Measurements from ENCODE around the gene RPS4Y1.

Gene RPS4Y1

GRCh38 chrY:2846791-2847190 is 5.4 kb downstream of the RPS4Y1 start:
- no peak for DNase-seq
- Histone ChIP-seq H3K4me3 (ENCODE audit: insufficient read depth, low read depth, low read length, poor library complexity, severe bottlenecking) (no peak overlapping the region), H3K27ac (ENCODE audit: insufficient read depth, low read length, poor library complexity, severe bottlenecking) (no peak overlapping the region), H3K27me3 (replicated peaks; ENCODE audit: control insufficient read depth, insufficient read depth, low read length, poor library complexity, severe bottlenecking) (no peaks in the 10 kb centered on the region), H3K36me3 (ENCODE audit: control insufficient read depth, insufficient read depth, low read length) (no peaks in the 10 kb centered on the region), H3K9me3 (ENCODE audit: control insufficient read depth, low read length) (no peaks in the 10 kb centered on the region), H3K4me1 (ENCODE audit: control insufficient read depth, insufficient read depth, low read length, poor library complexity, severe bottlenecking) (no peaks in the 10 kb centered on the region)

DNA sequence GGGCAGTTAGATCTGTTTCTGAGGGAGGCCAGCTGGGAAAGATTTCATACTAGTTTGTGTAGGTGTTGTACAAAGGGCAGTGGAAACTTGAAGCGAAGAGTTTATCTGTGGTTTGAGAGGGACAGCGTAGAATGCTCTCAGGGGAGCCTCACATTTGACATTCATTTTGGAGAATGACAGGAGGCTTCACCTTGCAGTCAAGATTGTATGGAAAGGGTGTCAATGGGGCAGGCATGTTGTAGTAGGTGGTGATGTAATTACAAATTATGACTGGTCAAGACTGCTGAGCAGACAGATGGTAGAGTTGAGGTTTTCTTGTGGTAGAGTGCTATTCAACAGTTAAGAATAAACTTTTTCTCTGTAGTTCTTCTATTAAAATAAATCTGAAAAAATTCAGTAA is 7.0 kb downstream of the RPS4Y1 start:
- Histone ChIP-seq H3K27ac (ENCODE audit: insufficient read depth, low read length, poor library complexity, severe bottlenecking) (no peak overlapping the region), H3K4me3 (ENCODE audit: insufficient read depth, low read depth, low read length, poor library complexity, severe bottlenecking) (no peak overlapping the region), H3K27me3 (replicated peaks; ENCODE audit: control insufficient read depth, insufficient read depth, low read length, poor library complexity, severe bottlenecking) (no peaks in the 10 kb centered on the region), H3K4me1 (ENCODE audit: control insufficient read depth, insufficient read depth, low read length, poor library complexity, severe bottlenecking) (no peaks in the 10 kb centered on the region), H3K36me3 (ENCODE audit: control insufficient read depth, insufficient read depth, low read length) (no peaks in the 10 kb centered on the region), H3K9me3 (ENCODE audit: control insufficient read depth, low read length) (no peaks in the 10 kb centered on the region)
- no peak for DNase-seq

DNA sequence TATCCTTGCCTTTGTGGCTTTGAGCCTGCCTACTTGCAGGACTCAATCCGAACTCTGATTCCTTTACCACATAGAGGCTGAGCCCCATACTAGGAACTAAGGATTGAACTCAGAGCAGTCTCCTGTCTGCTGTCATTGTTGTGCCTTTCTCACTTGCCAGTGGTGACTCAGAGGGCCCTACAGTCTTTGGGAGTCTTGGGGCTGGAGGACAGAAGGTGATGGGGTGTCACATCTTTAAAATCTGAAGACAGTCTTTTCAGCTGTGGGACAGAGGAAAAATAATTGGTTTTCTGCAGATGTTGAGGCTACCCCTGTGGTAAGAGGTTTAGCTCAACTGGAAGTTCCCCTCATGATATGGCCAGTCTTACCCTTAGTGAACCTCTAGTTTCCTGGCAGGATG is 8.0 kb downstream of the RPS4Y1 start:
- H3K4me3 ChIP-seq (ENCODE audit: insufficient read depth, low read depth, low read length, poor library complexity, severe bottlenecking), result no peak overlapping the region
- no peaks in the 10 kb centered on the region for H3K27me3 ChIP-seq (replicated peaks; ENCODE audit: control insufficient read depth, insufficient read depth, low read length, poor library complexity, severe bottlenecking)
- H3K4me1 ChIP-seq (ENCODE audit: control insufficient read depth, insufficient read depth, low read length, poor library complexity, severe bottlenecking), result no peaks in the 10 kb centered on the region
- H3K36me3 ChIP-seq (ENCODE audit: control insufficient read depth, insufficient read depth, low read length), result no peaks in the 10 kb centered on the region
- no peak overlapping the region for H3K27ac ChIP-seq (ENCODE audit: insufficient read depth, low read length, poor library complexity, severe bottlenecking)
- no peak for DNase-seq
- no peaks in the 10 kb centered on the region for H3K9me3 ChIP-seq (ENCODE audit: control insufficient read depth, low read length)

- Histone ChIP-seq H3K9me3 (ENCODE audit: control insufficient read depth, low read length) (no peaks in the 10 kb centered on the region), H3K4me3 (ENCODE audit: insufficient read depth, low read depth, low read length, poor library complexity, severe bottlenecking) (no peak overlapping the region), H3K27me3 (replicated peaks; ENCODE audit: control insufficient read depth, insufficient read depth, low read length, poor library complexity, severe bottlenecking) (no peaks in the 10 kb centered on the region), H3K4me1 (ENCODE audit: control insufficient read depth, insufficient read depth, low read length, poor library complexity, severe bottlenecking) (no peaks in the 10 kb centered on the region), H3K36me3 (ENCODE audit: control insufficient read depth, insufficient read depth, low read length) (no peaks in the 10 kb centered on the region), H3K27ac (ENCODE audit: insufficient read depth, low read length, poor library complexity, severe bottlenecking) (no peak overlapping the region)
- no peak for DNase-seq
These were observed 12.9 kb downstream of the RPS4Y1 start for GRCh38 chrY:2854145-2854774.

- no peak for DNase-seq
- Histone ChIP-seq H3K27ac (ENCODE audit: insufficient read depth, low read length, poor library complexity, severe bottlenecking) (no peak overlapping the region), H3K4me1 (ENCODE audit: control insufficient read depth, insufficient read depth, low read length, poor library complexity, severe bottlenecking) (no peaks in the 10 kb centered on the region), H3K36me3 (ENCODE audit: control insufficient read depth, insufficient read depth, low read length) (no peaks in the 10 kb centered on the region), H3K4me3 (ENCODE audit: insufficient read depth, low read depth, low read length, poor library complexity, severe bottlenecking) (no peak overlapping the region), H3K27me3 (replicated peaks; ENCODE audit: control insufficient read depth, insufficient read depth, low read length, poor library complexity, severe bottlenecking) (no peaks in the 10 kb centered on the region), H3K9me3 (ENCODE audit: control insufficient read depth, low read length) (no peaks in the 10 kb centered on the region)
These were observed 15.7 kb downstream of the RPS4Y1 start for GRCh38 chrY:2857068-2857467.

GRCh38 chrY:2857686-2858085 is 16.3 kb downstream of the RPS4Y1 start:
- no peaks in the 10 kb centered on the region for H3K9me3 ChIP-seq (ENCODE audit: control insufficient read depth, low read length)
- no peaks in the 10 kb centered on the region for H3K36me3 ChIP-seq (ENCODE audit: control insufficient read depth, insufficient read depth, low read length)

DNA sequence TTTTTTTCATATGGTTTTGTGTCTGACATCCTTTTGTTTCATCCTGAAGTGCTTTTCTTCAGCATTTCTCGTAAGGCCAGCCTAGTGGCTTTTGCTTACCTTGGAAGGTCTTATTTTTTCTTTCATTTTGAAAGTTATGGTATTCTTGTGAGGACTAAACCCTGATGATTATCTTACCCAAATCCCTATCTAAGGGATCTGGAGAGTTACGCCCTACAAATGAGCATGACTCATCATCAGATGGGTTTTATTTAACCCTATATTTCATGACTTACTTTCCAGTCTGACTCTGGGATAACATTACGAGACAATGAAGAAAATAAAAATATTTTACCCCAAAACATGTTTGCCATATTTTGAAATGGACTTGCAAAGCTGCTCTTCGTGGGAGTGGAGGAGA is 18.4 kb downstream of the RPS4Y1 start:
- no peaks in the 10 kb centered on the region for H3K27me3 ChIP-seq (replicated peaks; ENCODE audit: control insufficient read depth, insufficient read depth, low read length, poor library complexity, severe bottlenecking)
- DNase-seq, result no peak
- H3K27ac ChIP-seq (ENCODE audit: insufficient read depth, low read length, poor library complexity, severe bottlenecking), result no peak overlapping the region

More at GRCh38 chrY:2857686-2858085, 16.3 kb downstream of the RPS4Y1 start:
- H3K27me3 ChIP-seq (replicated peaks; ENCODE audit: control insufficient read depth, insufficient read depth, low read length, poor library complexity, severe bottlenecking), result no peaks in the 10 kb centered on the region
- no peak overlapping the region for H3K27ac ChIP-seq (ENCODE audit: insufficient read depth, low read length, poor library complexity, severe bottlenecking)
- DNase-seq, result no peak
- no peak overlapping the region for H3K4me3 ChIP-seq (ENCODE audit: insufficient read depth, low read depth, low read length, poor library complexity, severe bottlenecking)
- H3K4me1 ChIP-seq (ENCODE audit: control insufficient read depth, insufficient read depth, low read length, poor library complexity, severe bottlenecking), result no peaks in the 10 kb centered on the region

DNA sequence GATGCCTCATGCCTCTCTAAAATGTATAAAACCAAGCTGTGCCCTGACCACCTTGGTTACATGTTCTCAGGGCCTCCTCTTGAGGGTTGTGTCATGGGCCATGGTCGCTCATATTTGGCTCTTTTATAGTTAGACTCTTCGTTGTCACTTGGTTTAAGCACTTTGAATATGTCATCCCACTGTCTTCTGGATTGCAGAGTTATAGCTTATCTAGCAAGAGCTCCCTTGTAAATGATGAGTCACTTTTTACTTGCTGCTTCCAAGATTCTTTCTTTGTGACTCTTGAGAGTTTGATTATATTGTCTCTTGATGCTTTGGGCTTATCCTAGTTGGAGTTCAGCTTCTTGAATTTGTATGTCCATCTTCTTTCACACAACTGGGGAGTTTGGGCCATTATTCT is 19.1 kb downstream of the RPS4Y1 start:
- Histone ChIP-seq H3K4me3 (ENCODE audit: insufficient read depth, low read depth, low read length, poor library complexity, severe bottlenecking) (no peak overlapping the region), H3K36me3 (ENCODE audit: control insufficient read depth, insufficient read depth, low read length) (no peaks in the 10 kb centered on the region), H3K4me1 (ENCODE audit: control insufficient read depth, insufficient read depth, low read length, poor library complexity, severe bottlenecking) (no peaks in the 10 kb centered on the region), H3K9me3 (ENCODE audit: control insufficient read depth, low read length) (no peaks in the 10 kb centered on the region), H3K27ac (ENCODE audit: insufficient read depth, low read length, poor library complexity, severe bottlenecking) (no peak overlapping the region), H3K27me3 (replicated peaks; ENCODE audit: control insufficient read depth, insufficient read depth, low read length, poor library complexity, severe bottlenecking) (no peaks in the 10 kb centered on the region)
- no peak for DNase-seq

More for the DNA sequence above, 18.4 kb downstream of the RPS4Y1 start:
- no peak overlapping the region for H3K4me3 ChIP-seq (ENCODE audit: insufficient read depth, low read depth, low read length, poor library complexity, severe bottlenecking)
- H3K9me3 ChIP-seq (ENCODE audit: control insufficient read depth, low read length), result no peaks in the 10 kb centered on the region
- H3K36me3 ChIP-seq (ENCODE audit: control insufficient read depth, insufficient read depth, low read length), result no peaks in the 10 kb centered on the region
- no peaks in the 10 kb centered on the region for H3K4me1 ChIP-seq (ENCODE audit: control insufficient read depth, insufficient read depth, low read length, poor library complexity, severe bottlenecking)

GRCh38 chrY:2866581-2866980 is 25.2 kb downstream of the RPS4Y1 start:
- no peaks in the 10 kb centered on the region for H3K4me1 ChIP-seq (ENCODE audit: control insufficient read depth, insufficient read depth, low read length, poor library complexity, severe bottlenecking)
- no peak for DNase-seq
- no peak overlapping the region for H3K4me3 ChIP-seq (ENCODE audit: insufficient read depth, low read depth, low read length, poor library complexity, severe bottlenecking)

GRCh38 chrY:2867469-2867868 is 26.1 kb downstream of the RPS4Y1 start:
- Histone ChIP-seq H3K4me3 (ENCODE audit: insufficient read depth, low read depth, low read length, poor library complexity, severe bottlenecking) (no peak overlapping the region), H3K27me3 (replicated peaks; ENCODE audit: control insufficient read depth, insufficient read depth, low read length, poor library complexity, severe bottlenecking) (no peaks in the 10 kb centered on the region), H3K27ac (ENCODE audit: insufficient read depth, low read length, poor library complexity, severe bottlenecking) (no peak overlapping the region), H3K4me1 (ENCODE audit: control insufficient read depth, insufficient read depth, low read length, poor library complexity, severe bottlenecking) (no peaks in the 10 kb centered on the region), H3K36me3 (ENCODE audit: control insufficient read depth, insufficient read depth, low read length) (no peaks in the 10 kb centered on the region), H3K9me3 (ENCODE audit: control insufficient read depth, low read length) (no peaks in the 10 kb centered on the region)
- no peak for DNase-seq

More at GRCh38 chrY:2866581-2866980, 25.2 kb downstream of the RPS4Y1 start:
- Histone ChIP-seq H3K27ac (ENCODE audit: insufficient read depth, low read length, poor library complexity, severe bottlenecking) (no peak overlapping the region), H3K27me3 (replicated peaks; ENCODE audit: control insufficient read depth, insufficient read depth, low read length, poor library complexity, severe bottlenecking) (no peaks in the 10 kb centered on the region), H3K36me3 (ENCODE audit: control insufficient read depth, insufficient read depth, low read length) (no peaks in the 10 kb centered on the region), H3K9me3 (ENCODE audit: control insufficient read depth, low read length) (no peaks in the 10 kb centered on the region)

Measured in effector memory CD4-positive, alpha-beta T cell (primary cell).